ENCODE data around the gene PLXNB1.

Gene PLXNB1

GRCh38 chr3:48370333-48370713 lies 59.6 kb downstream of the PLXNB1 start:
- DNase-seq (ENCODE audit: low spot score), result no peak
- TF ChIP-seq, protein P1, sequence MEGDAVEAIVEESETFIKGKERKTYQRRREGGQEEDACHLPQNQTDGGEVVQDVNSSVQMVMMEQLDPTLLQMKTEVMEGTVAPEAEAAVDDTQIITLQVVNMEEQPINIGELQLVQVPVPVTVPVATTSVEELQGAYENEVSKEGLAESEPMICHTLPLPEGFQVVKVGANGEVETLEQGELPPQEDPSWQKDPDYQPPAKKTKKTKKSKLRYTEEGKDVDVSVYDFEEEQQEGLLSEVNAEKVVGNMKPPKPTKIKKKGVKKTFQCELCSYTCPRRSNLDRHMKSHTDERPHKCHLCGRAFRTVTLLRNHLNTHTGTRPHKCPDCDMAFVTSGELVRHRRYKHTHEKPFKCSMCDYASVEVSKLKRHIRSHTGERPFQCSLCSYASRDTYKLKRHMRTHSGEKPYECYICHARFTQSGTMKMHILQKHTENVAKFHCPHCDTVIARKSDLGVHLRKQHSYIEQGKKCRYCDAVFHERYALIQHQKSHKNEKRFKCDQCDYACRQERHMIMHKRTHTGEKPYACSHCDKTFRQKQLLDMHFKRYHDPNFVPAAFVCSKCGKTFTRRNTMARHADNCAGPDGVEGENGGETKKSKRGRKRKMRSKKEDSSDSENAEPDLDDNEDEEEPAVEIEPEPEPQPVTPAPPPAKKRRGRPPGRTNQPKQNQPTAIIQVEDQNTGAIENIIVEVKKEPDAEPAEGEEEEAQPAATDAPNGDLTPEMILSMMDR (IDR thresholded peaks at IDR 0.05; ENCODE audit: extremely low read depth, missing control alignments), result no peak

GRCh38 chr3:48369693-48370332 lies 60.1 kb downstream of the PLXNB1 start:
- TF ChIP-seq, protein P1 (IDR thresholded peaks at IDR 0.05; ENCODE audit: extremely low read depth, missing control alignments), result no peak
- no peak for DNase-seq (ENCODE audit: low spot score)

- DNase-seq (ENCODE audit: low spot score), result no peak
- TF ChIP-seq, protein P1 (IDR thresholded peaks at IDR 0.05; ENCODE audit: extremely low read depth, missing control alignments), result no peak
Observed at GRCh38 chr3:48367201-48367600, 62.7 kb downstream of the PLXNB1 start.

- TF ChIP-seq, protein P1 (IDR thresholded peaks at IDR 0.05; ENCODE audit: extremely low read depth, missing control alignments), result no peak
- no peak for DNase-seq (ENCODE audit: low spot score)
Observed at GRCh38 chr3:48364840-48365239, 65.0 kb downstream of the PLXNB1 start.

DNA sequence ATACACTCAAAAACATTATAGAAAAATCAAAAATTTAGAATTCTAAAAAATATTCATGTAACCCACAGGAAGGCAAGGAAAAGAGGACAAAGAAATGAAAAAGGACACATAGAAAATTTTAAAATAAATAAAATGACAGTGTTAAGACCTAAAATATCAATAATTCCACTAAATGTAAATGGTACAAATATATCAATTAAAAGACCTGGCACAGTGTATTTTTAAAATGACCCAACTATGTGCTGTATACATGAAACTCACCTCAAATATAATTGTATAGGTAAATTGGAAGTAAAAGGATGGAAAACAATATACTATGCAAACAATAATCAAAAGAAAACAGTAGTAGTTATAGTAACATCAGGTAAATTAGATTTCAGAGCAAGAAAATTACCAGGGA lies 68.0 kb downstream of the PLXNB1 start:
- DNase-seq (ENCODE audit: low spot score), result no peak
- TF ChIP-seq, protein P1 (IDR thresholded peaks at IDR 0.05; ENCODE audit: extremely low read depth, missing control alignments), result no peak

DNA sequence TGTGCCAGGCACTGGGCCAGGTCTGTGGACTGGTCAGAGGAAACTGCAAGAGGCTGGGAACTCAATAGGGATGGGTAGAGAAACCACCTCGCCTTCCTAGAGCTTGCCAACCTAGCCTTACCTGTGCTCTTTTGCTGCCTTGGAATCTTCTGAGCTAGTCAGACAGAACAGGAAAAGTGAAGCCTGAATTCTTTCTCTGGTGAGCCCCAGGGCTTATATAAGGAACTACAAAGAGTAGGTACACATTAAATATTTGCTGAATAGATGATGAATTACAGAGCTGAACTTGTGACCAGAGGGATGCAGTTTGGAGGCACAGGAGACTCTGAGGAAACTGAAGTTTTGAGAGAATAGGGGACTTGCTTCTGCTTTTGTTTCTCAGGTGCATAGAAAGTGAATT lies 73.5 kb downstream of the PLXNB1 start:
- TF ChIP-seq, protein P1 (IDR thresholded peaks at IDR 0.05; ENCODE audit: extremely low read depth, missing control alignments), result no peak
- DNase-seq (ENCODE audit: low spot score), result no peak

GRCh38 chr3:48353987-48354386 lies 75.9 kb downstream of the PLXNB1 start:
- TF ChIP-seq, protein P1 (IDR thresholded peaks at IDR 0.05; ENCODE audit: extremely low read depth, missing control alignments), result no peak
- no peak for DNase-seq (ENCODE audit: low spot score)

All from GM20000 (cell line).